RWPE2 (cell line): ENCODE results near the gene DNAJC5.

Experiments
- ATAC-seq: fragments of 200-7000 bp; cut with Tn5 transposase; 3 replicates; pipeline ENCODE4 v1.9.1; 2021; ENCODE audit warnings: low read depth
- DNase-seq: peaks from one replicate; pipeline ENCODE4 v3.0.0-alpha.2; 2020; ENCODE audit warnings: low spot score
- H3K27ac ChIP-seq: fragments of 450-650 bp; 2 replicates; pipeline ENCODE4 v1.5.1; 2017; ENCODE audit warnings: mild to moderate bottlenecking; ENCODE audit not compliant: poor library complexity, severe bottlenecking
- H3K27me3 ChIP-seq: fragments of 250-450 bp; sonication (Bioruptor Pico); 2 replicates; pipeline ENCODE4 v1.5.1; 2021; ENCODE audit warnings: mild to moderate bottlenecking, moderate library complexity; ENCODE audit not compliant: insufficient read depth, poor library complexity, severe bottlenecking
- H3K36me3 ChIP-seq: fragments of 250-450 bp; sonication (Bioruptor Pico); 2 replicates; pipeline ENCODE4 v1.5.1; 2020; ENCODE audit warnings: low read depth, mild to moderate bottlenecking, moderate library complexity
- H3K4me1 ChIP-seq: fragments of 250-450 bp; sonication (Bioruptor Pico); 2 replicates; pipeline ENCODE4 v1.5.1; 2021; ENCODE audit warnings: mild to moderate bottlenecking, moderate library complexity; ENCODE audit not compliant: insufficient read depth, poor library complexity, severe bottlenecking
- H3K4me3 ChIP-seq: fragments of 250-450 bp; sonication (Bioruptor Pico); 2 replicates; pipeline ENCODE4 v1.5.1; 2021; ENCODE audit warnings: mild to moderate bottlenecking, moderate library complexity; ENCODE audit not compliant: severe bottlenecking
- H3K9me3 ChIP-seq: fragments of 250-450 bp; sonication (Bioruptor Pico); 2 replicates; pipeline ENCODE4 v1.5.1; 2021; ENCODE audit warnings: mild to moderate bottlenecking, moderate library complexity; ENCODE audit not compliant: severe bottlenecking
- TF ChIP-seq, protein P1 (sequence below): fragments of 450-650 bp; IDR thresholded peaks from one replicate; pipeline ENCODE4 v1.5.1; 2017; ENCODE audit warnings: mild to moderate bottlenecking, moderate library complexity; ENCODE audit not compliant: poor library complexity, severe bottlenecking

DNAJC5 gene

DNA sequence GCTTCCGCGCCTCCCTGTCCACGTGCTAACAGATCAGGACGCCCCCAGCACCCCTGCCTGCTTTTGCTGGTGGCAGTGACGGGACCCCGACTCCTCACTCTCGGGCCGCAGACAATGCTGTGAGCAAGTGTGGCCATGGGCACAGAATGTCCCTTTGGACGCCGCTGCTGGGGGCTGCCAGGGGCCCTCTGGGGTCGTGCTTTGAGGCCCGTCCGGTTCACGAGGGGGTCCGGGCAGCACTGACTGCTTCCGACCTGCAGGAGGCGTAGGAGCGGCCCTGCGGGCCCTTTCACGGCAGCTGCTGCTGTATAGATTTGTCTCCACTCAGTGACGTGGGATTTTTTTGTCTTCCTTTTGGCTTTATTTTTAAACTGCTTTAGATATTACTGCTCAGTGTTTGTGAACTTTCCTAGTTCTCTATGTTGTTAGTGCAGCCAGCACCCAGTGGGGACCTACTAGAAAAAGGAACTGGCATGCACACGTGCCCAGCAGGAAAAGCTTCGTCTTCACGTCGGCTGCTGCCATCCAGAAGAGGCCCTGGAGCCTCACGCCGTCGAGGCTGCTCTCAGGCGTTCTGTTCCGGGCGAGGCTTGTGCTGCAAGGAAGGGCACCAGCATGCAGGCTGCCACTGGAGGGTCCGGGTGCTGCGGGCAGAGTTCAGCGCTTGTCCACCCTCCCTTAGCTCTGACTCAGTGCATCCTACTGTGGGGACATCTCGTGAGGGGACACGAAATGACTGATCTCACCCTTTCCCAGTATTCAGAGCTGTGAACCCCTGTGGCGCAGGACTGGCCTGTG is 39.5 kb downstream of the DNAJC5 start:
- TF ChIP-seq, protein P1, sequence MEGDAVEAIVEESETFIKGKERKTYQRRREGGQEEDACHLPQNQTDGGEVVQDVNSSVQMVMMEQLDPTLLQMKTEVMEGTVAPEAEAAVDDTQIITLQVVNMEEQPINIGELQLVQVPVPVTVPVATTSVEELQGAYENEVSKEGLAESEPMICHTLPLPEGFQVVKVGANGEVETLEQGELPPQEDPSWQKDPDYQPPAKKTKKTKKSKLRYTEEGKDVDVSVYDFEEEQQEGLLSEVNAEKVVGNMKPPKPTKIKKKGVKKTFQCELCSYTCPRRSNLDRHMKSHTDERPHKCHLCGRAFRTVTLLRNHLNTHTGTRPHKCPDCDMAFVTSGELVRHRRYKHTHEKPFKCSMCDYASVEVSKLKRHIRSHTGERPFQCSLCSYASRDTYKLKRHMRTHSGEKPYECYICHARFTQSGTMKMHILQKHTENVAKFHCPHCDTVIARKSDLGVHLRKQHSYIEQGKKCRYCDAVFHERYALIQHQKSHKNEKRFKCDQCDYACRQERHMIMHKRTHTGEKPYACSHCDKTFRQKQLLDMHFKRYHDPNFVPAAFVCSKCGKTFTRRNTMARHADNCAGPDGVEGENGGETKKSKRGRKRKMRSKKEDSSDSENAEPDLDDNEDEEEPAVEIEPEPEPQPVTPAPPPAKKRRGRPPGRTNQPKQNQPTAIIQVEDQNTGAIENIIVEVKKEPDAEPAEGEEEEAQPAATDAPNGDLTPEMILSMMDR, result no peak
- Histone ChIP-seq H3K36me3 (peaks cover 85% of the 10 kb centered on the region), H3K27ac (no peak overlapping the region), H3K4me1 (no peaks in the 10 kb centered on the region), H3K9me3 (no peaks in the 10 kb centered on the region), H3K4me3 (no peak overlapping the region), H3K27me3 (no peaks in the 10 kb centered on the region)
- DNase-seq (peak; percentile 90), ATAC-seq (no peak)

DNA sequence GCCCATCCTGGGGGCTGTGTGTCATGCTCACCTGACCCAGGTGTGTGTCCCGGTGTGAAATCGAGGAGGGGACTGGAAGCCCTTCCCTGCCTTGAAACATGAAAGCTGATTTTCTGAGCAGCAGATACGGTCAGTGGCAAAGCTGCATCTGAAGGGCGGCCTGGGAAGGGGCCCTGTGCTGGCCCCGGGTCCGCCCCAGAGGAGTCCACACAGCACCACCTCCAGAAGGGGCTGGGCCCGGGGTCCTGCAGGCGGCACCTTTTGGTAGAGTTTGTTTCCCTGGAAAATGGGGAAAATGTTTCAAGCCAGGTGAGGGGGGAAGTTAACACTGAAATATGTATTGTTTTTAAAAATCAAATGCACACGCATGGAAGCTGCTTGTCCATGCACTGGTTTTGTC is 40.5 kb downstream of the DNAJC5 start:
- no peak for ATAC-seq
- Histone ChIP-seq H3K9me3 (no peaks in the 10 kb centered on the region), H3K27me3 (no peaks in the 10 kb centered on the region), H3K36me3 (peaks cover 86% of the 10 kb centered on the region), H3K4me3 (no peak overlapping the region), H3K27ac (no peak overlapping the region), H3K4me1 (no peaks in the 10 kb centered on the region)
- no peak for DNase-seq
- TF ChIP-seq, protein P1, result no peak

DNA sequence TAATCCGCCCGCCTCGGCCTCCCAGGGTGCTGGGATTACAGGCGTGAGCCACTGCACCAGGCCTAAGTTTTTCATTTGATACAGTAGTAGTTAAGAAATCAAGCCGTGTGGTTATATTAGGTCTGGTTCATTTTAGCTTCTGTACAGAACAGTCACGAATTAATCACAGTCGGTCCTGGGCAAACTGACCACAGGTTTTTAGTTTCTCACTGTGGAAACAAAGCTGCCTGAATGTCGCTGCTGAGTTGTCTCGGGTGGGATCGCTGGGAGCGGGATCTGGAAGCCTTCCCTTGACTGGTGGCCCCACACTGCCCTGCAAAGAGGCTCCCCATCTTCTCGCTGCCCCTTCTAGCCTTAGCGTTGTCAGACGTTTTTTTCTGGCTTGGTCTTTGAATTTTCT is 42.7 kb downstream of the DNAJC5 start:
- no peaks in the 10 kb centered on the region for H3K27me3 ChIP-seq
- H3K4me3 ChIP-seq, result no peak overlapping the region
- peaks cover 78% of the 10 kb centered on the region for H3K36me3 ChIP-seq
- peaks cover 11% of the 10 kb centered on the region for H3K4me1 ChIP-seq
- ATAC-seq (no peak), DNase-seq (no peak)
- H3K9me3 ChIP-seq, result no peaks in the 10 kb centered on the region
- H3K27ac ChIP-seq, result no peak overlapping the region
- TF ChIP-seq, protein P1, result no peak

DNA sequence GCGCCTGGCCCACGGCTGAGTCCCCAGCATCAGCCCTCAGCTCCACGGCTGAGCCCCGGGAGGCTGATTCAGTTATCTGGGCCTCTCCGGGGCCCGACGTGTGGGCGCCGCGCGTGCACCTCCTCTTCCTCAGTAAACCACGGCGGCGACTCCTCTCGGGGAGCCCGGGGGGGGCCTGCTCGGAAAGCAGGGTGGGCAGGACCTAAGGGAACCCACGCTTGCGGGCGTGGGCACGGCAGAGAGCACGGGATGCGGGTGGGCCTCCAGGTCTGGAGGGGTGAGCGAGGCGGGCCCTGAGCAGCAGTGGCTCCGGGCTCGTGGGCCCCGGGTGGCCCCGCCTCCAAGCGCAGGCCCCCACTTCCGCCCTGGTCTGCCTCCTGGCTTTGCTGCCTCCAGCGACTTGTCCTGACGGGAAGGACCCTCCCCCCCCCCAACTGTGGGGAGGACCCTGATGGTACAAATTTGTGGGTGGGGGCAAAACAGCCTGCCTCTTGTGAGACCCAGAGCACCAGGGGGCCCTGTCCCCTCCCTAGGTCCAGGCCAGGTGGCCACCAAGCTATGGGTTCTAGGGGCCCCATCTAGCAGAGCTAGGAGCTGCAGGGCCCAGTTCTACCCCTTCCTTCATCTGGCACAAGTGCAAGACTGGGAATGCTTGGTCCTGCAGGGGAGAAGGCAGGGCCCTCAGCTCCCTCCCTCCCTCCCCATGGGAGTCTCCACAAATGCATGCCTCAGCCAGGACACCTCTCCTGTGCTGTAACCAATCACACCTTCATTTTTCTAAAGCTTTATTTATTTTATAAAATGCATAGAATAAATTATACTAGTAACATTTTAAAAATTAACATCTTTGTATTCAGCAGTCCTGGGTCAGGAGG is 44.4 kb downstream of the DNAJC5 start:
- Histone ChIP-seq H3K27me3 (no peaks in the 10 kb centered on the region), H3K36me3 (peaks cover 80% of the 10 kb centered on the region), H3K4me1 (peaks cover 18% of the 10 kb centered on the region), H3K27ac (no peak overlapping the region), H3K9me3 (no peaks in the 10 kb centered on the region), H3K4me3 (no peak overlapping the region)
- DNase-seq, result peak; percentile 86
- ATAC-seq, result 0 out of 3 replicates have a peak, but pooled peaks have one; percentile 2
- TF ChIP-seq, protein P1, result no peak
